Gastroesophageal sphincter (tissue), 4 donors: ENCODE data around the gene RFX8. TPM values are rescaled to one million over a fixed set of nuclear protein-coding genes. Genes with fewer than 3 reads are reported as not detected.
"Not testable (repeated sequence)": the region's sequence is repeated elsewhere in the genome, so short reads cannot be mapped to it uniquely, and the experiment has no call there.

Experiments
- ATAC-seq: fragments of 150-250 bp; one replicate; pipeline ENCODE4 v1.9.1; 2016; ENCODE audit warnings: mild to moderate bottlenecking, moderate library complexity
- H3K27ac ChIP-seq, 4 donors: fragments of 200-600 bp; sonication (generic) in 3 of 4; 1 replicate in 3 of 4; 2 replicates in 1 of 4; pipeline ENCODE4 v1.5.1; 2016 to 2019
- H3K27me3 ChIP-seq: fragments of 200-600 bp; sonication (generic); one replicate; pipeline ENCODE4 v1.5.1; 2019
- H3K36me3 ChIP-seq, 2 donors: fragments of 200-600 bp; sonication (generic); one replicate each; pipeline ENCODE4 v1.5.1; 2019; ENCODE audit warnings: control low read depth in 1 of 2
- H3K4me1 ChIP-seq, 3 donors: fragments of 200-600 bp; sonication (generic); 1 replicate in 2 of 3; 2 replicates in 1 of 3; pipeline ENCODE4 v1.5.1; 2016 to 2019; ENCODE audit warnings: control low read depth in 2 of 3
- H3K4me3 ChIP-seq, 2 donors: fragments of 200-600 bp; sonication (generic); one replicate each; pipeline ENCODE4 v1.5.1; 2019; ENCODE audit warnings: mild to moderate bottlenecking in 1 of 2, moderate library complexity in 1 of 2
- H3K9me3 ChIP-seq, 3 donors: fragments of 200-600 bp; sonication (generic); one replicate each; pipeline ENCODE4 v1.5.1; 2017 to 2019; ENCODE audit warnings: control low read depth in 2 of 3
- EP300 ChIP-seq: sonication (generic); formaldehyde crosslinking; IDR thresholded peaks from one replicate; pipeline ENCODE4 v1.6.1; 2017; ENCODE audit warnings: antibody characterized with exemption, mild to moderate bottlenecking
- POLR2A ChIP-seq, 2 donors: fragments of 450-650 bp; IDR thresholded peaks; one replicate each; pipeline ENCODE4 v1.6.1; 2017; ENCODE audit warnings: antibody characterized with exemption in 2 of 2, mild to moderate bottlenecking in 2 of 2, moderate library complexity in 1 of 2
- POLR2AphosphoS5 ChIP-seq: sonication (generic); formaldehyde crosslinking; IDR thresholded peaks from one replicate; pipeline ENCODE4 v1.6.1; 2017; ENCODE audit warnings: antibody characterized with exemption
- WGBS, 2 donors: methylation state at CpG; one replicate each; pipeline ENCODE4 v1.1.5; 2018; ENCODE audit warnings: low coverage in 1 of 2; 5-methylcytosine and 5-hydroxymethylcytosine counted together
- total RNA-seq, 4 donors: library from RNA; depleted of rRNA; stranded (reverse); fragments of >200 nt; gene quantifications; one replicate each; pipeline ENCODE4 v1.1.0, GENCODE V29; 2016
- TF ChIP-seq, protein P1 (sequence below), 4 experiments: fragments of 200-600 bp in 2 of 4; fragments of 450-650 bp in 2 of 4; sonication (generic) in 1 of 4; IDR thresholded peaks; one replicate each; pipeline ENCODE4 v1.5.1; 2017 to 2019; ENCODE audit warnings: antibody characterized with exemption in 4 of 4, mild to moderate bottlenecking in 2 of 4, moderate library complexity in 2 of 4

Gene RFX8
- total RNA-seq, 4 donors from 2014 or later = 0.54 TPM; not detected in 3

DNA sequence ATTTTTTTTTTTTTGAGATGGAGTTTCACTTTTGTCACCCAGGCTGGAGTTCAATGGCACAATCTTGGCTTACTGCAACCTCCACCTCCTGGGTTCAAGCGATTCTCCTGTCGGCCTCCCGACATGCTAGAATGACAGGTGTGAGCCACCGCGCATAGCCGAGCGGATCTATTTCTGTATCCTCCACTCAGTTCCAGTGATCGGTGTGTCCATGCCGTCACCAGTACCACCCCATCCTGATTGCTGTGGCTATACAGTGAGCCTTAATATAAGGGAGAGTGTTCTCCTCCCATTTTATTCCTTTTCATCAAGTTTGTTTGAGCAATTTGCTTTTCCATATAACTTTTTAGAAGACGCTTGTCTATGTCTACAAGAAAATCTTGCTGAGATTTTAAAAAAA lies 35.2 kb downstream of the RFX8 start:
- TF ChIP-seq EP300 (no peak), POLR2AphosphoS5 (no peak), POLR2A (IDR thresholded peaks at IDR 0.05) (no peak)
- TF ChIP-seq, protein P1, sequence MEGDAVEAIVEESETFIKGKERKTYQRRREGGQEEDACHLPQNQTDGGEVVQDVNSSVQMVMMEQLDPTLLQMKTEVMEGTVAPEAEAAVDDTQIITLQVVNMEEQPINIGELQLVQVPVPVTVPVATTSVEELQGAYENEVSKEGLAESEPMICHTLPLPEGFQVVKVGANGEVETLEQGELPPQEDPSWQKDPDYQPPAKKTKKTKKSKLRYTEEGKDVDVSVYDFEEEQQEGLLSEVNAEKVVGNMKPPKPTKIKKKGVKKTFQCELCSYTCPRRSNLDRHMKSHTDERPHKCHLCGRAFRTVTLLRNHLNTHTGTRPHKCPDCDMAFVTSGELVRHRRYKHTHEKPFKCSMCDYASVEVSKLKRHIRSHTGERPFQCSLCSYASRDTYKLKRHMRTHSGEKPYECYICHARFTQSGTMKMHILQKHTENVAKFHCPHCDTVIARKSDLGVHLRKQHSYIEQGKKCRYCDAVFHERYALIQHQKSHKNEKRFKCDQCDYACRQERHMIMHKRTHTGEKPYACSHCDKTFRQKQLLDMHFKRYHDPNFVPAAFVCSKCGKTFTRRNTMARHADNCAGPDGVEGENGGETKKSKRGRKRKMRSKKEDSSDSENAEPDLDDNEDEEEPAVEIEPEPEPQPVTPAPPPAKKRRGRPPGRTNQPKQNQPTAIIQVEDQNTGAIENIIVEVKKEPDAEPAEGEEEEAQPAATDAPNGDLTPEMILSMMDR (IDR thresholded peaks at IDR 0.05) = no peak
- no peak for ATAC-seq
- H3K27ac ChIP-seq = no peak overlapping the region
- no peaks in the 10 kb centered on the region for H3K4me1 ChIP-seq
- 88 to 94% methylated on average over 10 of the region's 10 CpGs for WGBS, 2 donors
- H3K4me3 ChIP-seq = no peak overlapping the region
- no peaks in the 10 kb centered on the region for H3K36me3 ChIP-seq
- H3K27me3 ChIP-seq = peaks cover 2% of the 10 kb centered on the region
- no peaks in the 10 kb centered on the region for H3K9me3 ChIP-seq

DNA sequence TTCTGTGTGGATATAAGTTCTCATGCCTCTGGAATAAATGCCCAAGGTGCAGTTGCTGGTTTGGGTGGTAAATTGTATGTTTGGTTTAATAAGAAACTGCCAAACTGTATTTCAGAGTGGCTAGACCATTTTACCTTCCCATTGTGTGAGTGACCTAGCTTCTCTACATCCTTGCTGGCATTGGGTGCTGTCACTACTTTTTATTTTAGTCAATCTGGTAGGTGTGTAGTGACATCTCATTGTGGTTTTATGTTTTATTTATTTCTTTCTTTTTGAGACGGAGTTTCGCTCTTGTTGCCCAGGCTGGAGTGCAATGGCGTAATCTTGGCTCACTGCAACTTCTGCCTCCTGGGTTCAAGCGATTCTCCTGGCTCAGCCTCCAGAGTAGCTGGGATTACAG lies 36.4 kb downstream of the RFX8 start:
- not testable (repeated sequence) for H3K4me1 ChIP-seq, H3K36me3 ChIP-seq, H3K9me3 ChIP-seq, H3K27me3 ChIP-seq, ATAC-seq, H3K4me3 ChIP-seq, H3K27ac ChIP-seq
- WGBS, 2 donors = 50 to 67% methylated on average over 2 to 3 of the region's 4 CpGs

DNA sequence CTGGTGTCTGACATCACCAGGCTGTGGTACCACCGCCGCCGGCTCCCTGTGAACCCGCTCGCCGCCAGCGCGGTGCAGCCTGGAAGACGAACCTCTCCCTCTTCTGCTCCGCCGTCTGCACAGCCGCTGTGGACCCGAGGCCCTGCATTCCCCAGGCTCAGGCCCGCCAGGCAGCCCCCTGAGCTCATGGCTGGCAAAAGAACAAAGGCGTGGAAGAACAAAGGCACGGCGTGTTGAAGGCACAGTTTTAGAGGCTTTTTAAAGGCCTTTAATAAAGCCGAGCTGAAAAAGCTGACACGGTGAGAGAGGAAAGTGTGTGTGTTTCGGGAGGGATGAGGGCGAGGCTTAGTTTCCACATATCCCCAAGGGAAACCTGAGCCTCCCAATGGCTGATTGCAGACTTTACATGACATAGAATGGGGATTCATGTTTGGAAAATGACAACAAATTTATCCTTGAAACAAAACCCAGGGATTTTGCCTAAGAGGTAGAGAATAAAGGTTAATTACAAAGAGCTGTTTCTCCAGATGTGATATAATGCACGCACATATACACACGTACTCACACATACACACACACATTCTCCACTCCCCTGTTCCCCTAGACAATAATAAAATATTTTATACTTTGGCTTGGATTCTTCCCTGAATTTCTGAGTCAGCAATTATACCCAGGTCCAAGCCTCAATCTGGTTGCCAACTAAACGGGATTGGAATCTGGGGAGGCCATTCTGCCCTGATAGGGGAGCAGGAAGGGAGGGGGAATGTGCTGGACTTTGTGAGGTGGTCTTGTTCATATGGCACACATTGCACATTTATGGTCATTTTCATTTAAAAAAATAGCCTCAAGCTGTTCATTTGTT lies 39.7 kb downstream of the RFX8 start:
- TF ChIP-seq, protein P1 (IDR thresholded peaks at IDR 0.05) = no peak
- no peak for TF ChIP-seq EP300
- no peak for TF ChIP-seq POLR2AphosphoS5
- TF ChIP-seq POLR2A (IDR thresholded peaks at IDR 0.05) = no peak
- no peak for ATAC-seq
- Histone ChIP-seq H3K27me3 (peaks cover 3% of the 10 kb centered on the region), H3K36me3 (no peaks in the 10 kb centered on the region), H3K9me3 (no peaks in the 10 kb centered on the region), H3K4me1 (no peaks in the 10 kb centered on the region), H3K27ac (no peak overlapping the region), H3K4me3 (no peak overlapping the region)
- 35 to 43% methylated on average over 7 to 10 of the region's 24 CpGs for WGBS, 2 donors

DNA sequence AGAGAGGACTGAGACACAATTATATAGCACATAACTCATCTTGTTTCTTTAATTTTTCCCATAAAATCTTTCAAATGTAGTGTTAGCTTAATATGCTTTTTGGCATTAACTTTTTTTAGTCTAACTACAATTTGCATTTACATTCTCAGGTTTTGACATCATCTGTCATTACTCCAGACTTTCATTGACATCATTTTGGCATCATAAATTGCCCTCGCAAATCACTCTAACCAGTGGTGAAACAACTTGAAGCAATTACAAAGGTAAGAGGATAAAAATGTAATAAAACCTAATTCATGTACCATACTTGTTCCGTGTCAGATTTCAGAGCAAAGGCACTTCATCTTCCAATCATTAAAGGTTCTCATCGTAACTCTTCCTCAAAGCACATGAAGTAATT lies 41.4 kb downstream of the RFX8 start:
- no peak for ATAC-seq
- no peaks in the 10 kb centered on the region for H3K9me3 ChIP-seq
- TF ChIP-seq EP300 (no peak), POLR2A (IDR thresholded peaks at IDR 0.05) (no peak), POLR2AphosphoS5 (no peak)
- TF ChIP-seq, protein P1 (IDR thresholded peaks at IDR 0.05) = no peak
- no peaks in the 10 kb centered on the region for H3K36me3 ChIP-seq
- WGBS, 2 donors = 90 to 95% methylated on average over 3 of the region's 3 CpGs
- H3K27ac ChIP-seq = no peak overlapping the region
- H3K4me3 ChIP-seq = no peak overlapping the region
- H3K4me1 ChIP-seq = no peaks in the 10 kb centered on the region
- peaks cover 3% of the 10 kb centered on the region for H3K27me3 ChIP-seq

DNA sequence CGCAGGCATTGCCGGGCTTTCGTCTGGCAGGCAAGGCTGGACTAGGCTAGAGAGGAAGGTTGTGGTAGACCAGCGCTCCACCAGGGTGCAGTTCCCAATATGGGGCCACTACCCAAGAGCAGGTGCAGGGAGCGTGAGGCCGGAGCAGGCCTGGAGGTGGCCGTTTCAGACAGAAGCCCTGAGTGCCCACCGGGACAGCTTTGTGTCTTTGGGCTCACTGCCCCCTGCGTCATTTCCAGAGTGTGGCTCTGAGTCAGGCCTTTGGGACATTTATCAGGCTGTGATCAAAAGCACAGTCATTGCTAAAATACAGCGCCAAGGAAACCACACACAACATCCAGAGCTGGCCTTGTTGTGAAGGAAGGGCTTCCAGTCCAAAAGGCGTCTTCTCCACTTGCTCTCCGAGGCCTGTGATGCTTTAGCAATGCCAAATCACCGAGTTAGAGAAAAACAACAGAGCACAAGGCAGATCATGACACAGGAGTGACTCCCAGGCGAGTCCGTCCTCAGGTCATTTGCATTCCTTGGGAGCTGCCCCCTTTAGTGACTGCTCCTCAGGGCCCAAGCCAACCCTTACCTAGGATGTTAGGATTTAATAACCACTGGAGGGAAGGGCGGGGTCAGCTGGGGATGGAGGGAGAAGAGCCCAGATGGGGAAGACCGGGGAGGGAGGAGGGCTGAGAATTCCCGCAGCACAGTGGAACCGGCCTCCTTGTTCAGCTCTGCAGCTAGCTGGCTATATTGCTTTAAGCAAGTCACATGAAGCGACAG lies 42.3 kb downstream of the RFX8 start:
- no peaks in the 10 kb centered on the region for H3K36me3 ChIP-seq
- H3K9me3 ChIP-seq = no peaks in the 10 kb centered on the region
- H3K27me3 ChIP-seq = peaks cover 3% of the 10 kb centered on the region
- no peak overlapping the region for H3K27ac ChIP-seq
- TF ChIP-seq, protein P1 (IDR thresholded peaks at IDR 0.05) = no peak
- TF ChIP-seq POLR2AphosphoS5 = no peak
- no peak for TF ChIP-seq EP300
- no peak for TF ChIP-seq POLR2A (IDR thresholded peaks at IDR 0.05)
- H3K4me3 ChIP-seq = no peak overlapping the region
- 77 to 95% methylated on average over 6 to 7 of the region's 20 CpGs for WGBS, 2 donors
- H3K4me1 ChIP-seq = no peaks in the 10 kb centered on the region
- peak; percentile 54 for ATAC-seq
